Measurements from ENCODE around the gene EEPD1. TPM values are rescaled to one million over a fixed set of nuclear protein-coding genes. Genes with fewer than 3 reads are reported as not detected.

EEPD1 gene
- total RNA-seq, 2 experiments from 2014 or later: 1.2 to 1.3 TPM

GRCh38 chr7:36336390-36336789 lies 183.3 kb downstream of the EEPD1 start:
- no peak overlapping the region for H3K4me3 Mint-ChIP-seq
- intact Hi-C loops (cut with micrococcal nuclease): no loop called here
- H3K27ac Mint-ChIP-seq: no peak overlapping the region
- ChIA-PET CTCF (interaction anchor here (0.6 kb wide), 1 partner anchor 46 kb away, joined by 3 read pairs; no protein-coding TSS in a partner anchor), POLR2A (no interaction called here)
- peaks cover 9% of the 10 kb centered on the region for H3K9me3 Mint-ChIP-seq
- no peaks in the 10 kb centered on the region for H3K4me1 Mint-ChIP-seq (ENCODE audit: low read depth)
- no peak for DNase-seq
- H3K27me3 Mint-ChIP-seq: peaks cover 2% of the 10 kb centered on the region
- peaks cover 5% of the 10 kb centered on the region for H3K36me3 Mint-ChIP-seq

- ChIA-PET POLR2A (interaction anchor here (0.6 kb wide), 1 partner anchor 589 kb away, joined by 4 read pairs; no protein-coding TSS in a partner anchor), CTCF (no interaction called here)
- Mint-ChIP-seq H3K4me1 (ENCODE audit: low read depth) (no peaks in the 10 kb centered on the region), H3K36me3 (peaks cover 2% of the 10 kb centered on the region), H3K9me3 (peaks cover 2% of the 10 kb centered on the region), H3K27me3 (peaks cover 3% of the 10 kb centered on the region), H3K4me3 (no peak overlapping the region), H3K27ac (no peak overlapping the region)
- intact Hi-C loops (cut with micrococcal nuclease): no loop called here
- DNase-seq: no peak
Measured at GRCh38 chr7:36338256-36338655, 185.2 kb downstream of the EEPD1 start.

- DNase-seq: no peak
- H3K4me1 Mint-ChIP-seq (ENCODE audit: low read depth): no peaks in the 10 kb centered on the region
- H3K9me3 Mint-ChIP-seq: no peaks in the 10 kb centered on the region
- no peaks in the 10 kb centered on the region for H3K36me3 Mint-ChIP-seq
- POLR2A ChIA-PET: no interaction called here
- no peak overlapping the region for H3K4me3 Mint-ChIP-seq
- H3K27me3 Mint-ChIP-seq: peaks cover 6% of the 10 kb centered on the region
- intact Hi-C loops (cut with micrococcal nuclease): no loop called here
- H3K27ac Mint-ChIP-seq: no peak overlapping the region
- CTCF ChIA-PET: interaction anchor here (1.9 kb wide), 1 partner anchor 24 kb away, joined by 6 read pairs; no protein-coding TSS in a partner anchor
Measured at GRCh38 chr7:36343548-36343947, 190.5 kb downstream of the EEPD1 start.

GRCh38 chr7:36344622-36345021 lies 191.6 kb downstream of the EEPD1 start:
- H3K4me3 Mint-ChIP-seq: no peak overlapping the region
- ChIA-PET POLR2A (no interaction called here), CTCF (no interaction called here)
- no peak for DNase-seq
- H3K9me3 Mint-ChIP-seq: no peaks in the 10 kb centered on the region
- intact Hi-C loops (cut with micrococcal nuclease): no loop called here
- H3K27ac Mint-ChIP-seq: no peak overlapping the region
- H3K36me3 Mint-ChIP-seq: no peaks in the 10 kb centered on the region
- H3K27me3 Mint-ChIP-seq: peaks cover 5% of the 10 kb centered on the region
- no peaks in the 10 kb centered on the region for H3K4me1 Mint-ChIP-seq (ENCODE audit: low read depth)

GRCh38 chr7:36346260-36346831 lies 193.3 kb downstream of the EEPD1 start:
- H3K4me3 Mint-ChIP-seq: no peak overlapping the region
- no peak overlapping the region for H3K27ac Mint-ChIP-seq
- H3K36me3 Mint-ChIP-seq: no peaks in the 10 kb centered on the region
- ChIA-PET POLR2A (no interaction called here), CTCF (no interaction called here)
- DNase-seq: peak; percentile 15
- intact Hi-C loops (cut with micrococcal nuclease): no loop called here
- H3K4me1 Mint-ChIP-seq (ENCODE audit: low read depth): no peaks in the 10 kb centered on the region
- H3K27me3 Mint-ChIP-seq: peaks cover 5% of the 10 kb centered on the region
- no peaks in the 10 kb centered on the region for H3K9me3 Mint-ChIP-seq

- H3K27ac Mint-ChIP-seq: no peak overlapping the region
- POLR2A ChIA-PET: interaction anchor here (0.8 kb wide), 1 partner anchor 96 kb away, joined by 3 read pairs; no protein-coding TSS in a partner anchor
- H3K9me3 Mint-ChIP-seq: no peaks in the 10 kb centered on the region
- intact Hi-C loops (cut with micrococcal nuclease): no loop called here
- peaks cover 3% of the 10 kb centered on the region for H3K27me3 Mint-ChIP-seq
- CTCF ChIA-PET: interaction anchor here (1.8 kb wide), 1 partner anchor 29 kb away, joined by 7 read pairs; no protein-coding TSS in a partner anchor
- no peak for DNase-seq
- no peaks in the 10 kb centered on the region for H3K36me3 Mint-ChIP-seq
- H3K4me3 Mint-ChIP-seq: no peak overlapping the region
- H3K4me1 Mint-ChIP-seq (ENCODE audit: low read depth): no peaks in the 10 kb centered on the region
Measured at GRCh38 chr7:36348256-36348655, 195.2 kb downstream of the EEPD1 start.

- Mint-ChIP-seq H3K27ac (no peak overlapping the region), H3K36me3 (no peaks in the 10 kb centered on the region), H3K9me3 (no peaks in the 10 kb centered on the region), H3K4me3 (no peak overlapping the region), H3K4me1 (ENCODE audit: low read depth) (no peaks in the 10 kb centered on the region), H3K27me3 (peaks cover 3% of the 10 kb centered on the region)
- intact Hi-C loops (cut with micrococcal nuclease): no loop called here
- CTCF ChIA-PET: interaction anchor here (1.8 kb wide), 1 partner anchor 30 kb away, joined by 7 read pairs; no protein-coding TSS in a partner anchor
- DNase-seq: no peak
- POLR2A ChIA-PET: interaction anchor here (0.8 kb wide), 1 partner anchor 96 kb away, joined by 3 read pairs; no protein-coding TSS in a partner anchor
Measured at GRCh38 chr7:36348771-36349170, 195.7 kb downstream of the EEPD1 start.

GRCh38 chr7:36349626-36350025 lies 196.6 kb downstream of the EEPD1 start:
- POLR2A ChIA-PET: no interaction called here
- DNase-seq: no peak
- Mint-ChIP-seq H3K4me3 (no peak overlapping the region), H3K36me3 (no peaks in the 10 kb centered on the region), H3K9me3 (no peaks in the 10 kb centered on the region), H3K27ac (no peak overlapping the region), H3K27me3 (peaks cover 3% of the 10 kb centered on the region), H3K4me1 (ENCODE audit: low read depth) (no peaks in the 10 kb centered on the region)
- intact Hi-C loops (cut with micrococcal nuclease): no loop called here
- CTCF ChIA-PET: no interaction called here

Other genes starting within 250 kb of the EEPD1 start
- 10 to 100 TPM; 46.6 to 54.7 TPM for gene ANLN, start 236.6 kb downstream of the EEPD1 start, total RNA-seq

Data from activated CD4-positive, alpha-beta memory T cell treated with anti-CD3 and anti-CD28 coated beads for 36 hours (primary cell).